Stimulated activated memory B cell treated with anti-CD40 and anti-IgM and Interleukin-4, amounts not matched to agents 10 μg/mL and 1 μg/mL and 100 μg/mL, for 72 hours (primary cell): ENCODE measurements around the gene KCNK6.
"Not testable (repeated sequence)": the region's sequence is repeated elsewhere in the genome, so short reads cannot be mapped to it uniquely, and the experiment has no call there.

Source experiments
- ATAC-seq: fragments of 150-1000 bp; cut with Tn5 transposase; 2 replicates; pipeline ENCODE4 v1.10.0; 2021
- H3K27ac Mint-ChIP-seq: one replicate; pipeline ENCODE4 v1.8.0; 2022; ENCODE audit warnings: mild to moderate bottlenecking, mixed read lengths
- H3K27me3 Mint-ChIP-seq: one replicate; pipeline ENCODE4 v1.8.0; 2022; ENCODE audit warnings: mixed read lengths
- H3K36me3 Mint-ChIP-seq: one replicate; pipeline ENCODE4 v1.8.0; 2022; ENCODE audit warnings: mixed read lengths
- H3K4me1 Mint-ChIP-seq: one replicate; pipeline ENCODE4 v1.8.0; 2022; ENCODE audit warnings: mixed read lengths
- H3K4me3 Mint-ChIP-seq: one replicate; pipeline ENCODE4 v1.8.0; 2022; ENCODE audit warnings: mild to moderate bottlenecking, moderate library complexity, mixed read lengths
- H3K9me3 Mint-ChIP-seq: one replicate; pipeline ENCODE4 v1.8.0; 2022; ENCODE audit warnings: mixed read lengths

The KCNK6 gene

DNA sequence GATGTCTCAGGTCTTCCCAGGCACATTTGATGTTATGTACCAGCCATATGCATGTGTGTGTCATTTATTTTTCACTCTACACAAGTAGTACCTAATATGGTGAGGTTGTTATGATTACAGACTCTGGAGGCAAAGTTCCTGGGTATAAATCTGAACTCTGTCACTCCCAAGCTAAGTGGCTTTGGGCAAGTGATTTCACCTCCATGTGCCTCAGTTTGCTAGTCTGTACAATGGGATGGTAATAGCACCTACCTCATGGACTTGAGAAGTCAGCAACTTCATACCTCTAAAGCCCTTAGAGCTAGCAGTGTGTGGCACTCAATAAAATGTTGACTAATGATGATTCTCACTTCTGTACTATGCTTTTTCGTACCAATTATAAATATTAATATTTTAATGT lies 12.1 kb downstream of the KCNK6 start:
- no peaks in the 10 kb centered on the region for H3K9me3 Mint-ChIP-seq
- H3K27me3 Mint-ChIP-seq = no peaks in the 10 kb centered on the region
- peaks cover 30% of the 10 kb centered on the region for H3K36me3 Mint-ChIP-seq
- peaks cover 3% of the 10 kb centered on the region for H3K4me1 Mint-ChIP-seq
- H3K4me3 Mint-ChIP-seq = no peak overlapping the region
- H3K27ac Mint-ChIP-seq = no peak overlapping the region
- no peak for ATAC-seq

- peaks cover 9% of the 10 kb centered on the region for H3K4me1 Mint-ChIP-seq
- no peaks in the 10 kb centered on the region for H3K9me3 Mint-ChIP-seq
- H3K27me3 Mint-ChIP-seq = no peaks in the 10 kb centered on the region
- ATAC-seq = no peak
- H3K27ac Mint-ChIP-seq = no peak overlapping the region
- no peak overlapping the region for H3K4me3 Mint-ChIP-seq
- H3K36me3 Mint-ChIP-seq = peaks cover 16% of the 10 kb centered on the region
Measured at GRCh38 chr19:38333245-38333644, 13.6 kb downstream of the KCNK6 start.

DNA sequence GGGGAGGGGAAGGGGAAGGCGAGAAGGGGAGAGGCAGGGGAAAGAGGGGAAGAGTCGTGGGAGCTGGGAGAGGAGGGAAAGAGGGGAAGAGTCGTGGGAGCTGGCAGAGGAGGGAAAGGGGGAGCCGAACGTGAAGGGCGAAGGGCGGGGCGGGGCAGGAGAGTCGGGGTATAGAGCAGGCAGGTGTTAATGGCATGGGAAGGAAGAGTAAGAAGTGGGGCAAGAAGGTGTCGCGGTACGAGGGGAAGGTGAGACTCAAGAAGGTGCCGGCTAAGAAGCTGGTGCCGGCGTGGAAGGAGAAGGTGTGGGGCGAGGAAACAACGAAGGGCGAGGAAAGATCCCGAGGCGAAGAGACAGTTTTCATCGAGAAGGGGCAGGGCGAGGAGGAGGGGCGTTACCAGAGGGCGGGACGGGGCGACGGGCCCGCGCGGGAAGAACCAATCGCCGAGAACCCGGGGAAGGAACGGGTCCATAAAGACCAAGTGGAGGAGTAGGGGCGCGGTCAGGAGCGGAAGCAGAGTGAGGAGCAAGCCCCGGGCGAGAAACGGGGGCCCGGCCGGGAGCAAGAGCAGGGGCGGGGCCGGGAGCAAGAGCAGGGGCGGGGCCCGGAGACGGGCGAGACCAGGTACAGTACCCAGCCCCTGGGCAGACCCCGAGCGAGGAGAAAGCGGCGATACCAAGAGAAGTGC lies 16.4 kb downstream of the KCNK6 start:
- ATAC-seq = peak; percentile 89
- peaks cover 14% of the 10 kb centered on the region for H3K4me1 Mint-ChIP-seq
- H3K27me3 Mint-ChIP-seq = no peaks in the 10 kb centered on the region
- H3K36me3 Mint-ChIP-seq = peaks cover 6% of the 10 kb centered on the region
- H3K27ac Mint-ChIP-seq = peak overlapping the region; percentile 86
- peak overlapping the region; percentile 94 for H3K4me3 Mint-ChIP-seq
- H3K9me3 Mint-ChIP-seq = no peaks in the 10 kb centered on the region

DNA sequence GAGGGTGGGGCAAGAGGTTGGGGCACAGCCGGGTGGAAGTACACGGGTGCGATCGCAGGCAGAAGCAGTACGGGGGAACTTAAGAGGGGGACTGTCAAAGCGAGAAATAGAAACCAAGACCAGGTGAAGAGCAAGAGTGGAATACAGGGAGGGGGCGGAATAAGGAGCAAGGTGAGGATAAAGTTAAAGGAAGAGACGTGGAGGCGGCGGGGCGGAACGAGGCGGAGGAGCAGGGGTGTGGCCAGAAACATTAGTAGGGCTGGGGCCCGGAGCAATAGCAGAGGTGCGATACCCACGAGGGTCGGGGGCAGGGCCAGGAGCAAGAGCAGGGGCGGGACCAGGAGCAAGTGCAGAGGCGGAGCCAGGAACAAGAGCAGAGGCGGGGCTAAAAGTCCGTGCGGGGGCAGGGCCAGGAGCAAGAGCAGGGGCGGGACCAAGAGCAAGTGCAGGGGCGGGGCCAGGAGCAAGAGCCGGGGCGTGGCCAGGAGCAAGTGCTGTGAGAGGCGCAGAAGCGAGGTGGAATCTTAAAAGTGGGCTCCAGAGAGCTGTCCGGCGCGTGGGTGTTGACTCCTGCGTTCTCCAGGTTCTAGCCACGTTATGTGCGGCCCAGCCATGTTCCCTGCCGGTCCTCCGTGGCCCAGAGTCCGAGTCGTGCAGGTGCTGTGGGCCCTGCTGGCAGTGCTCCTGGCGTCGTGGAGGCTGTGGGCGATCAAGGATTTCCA lies 17.2 kb downstream of the KCNK6 start:
- Mint-ChIP-seq H3K4me1 (peaks cover 14% of the 10 kb centered on the region), H3K9me3 (no peaks in the 10 kb centered on the region), H3K4me3 (peak overlapping the region; percentile 94), H3K27me3 (no peaks in the 10 kb centered on the region), H3K27ac (peak overlapping the region; percentile 86), H3K36me3 (peaks cover 7% of the 10 kb centered on the region)
- peak; percentile 85 for ATAC-seq

GRCh38 chr19:38337360-38337653 lies 17.7 kb downstream of the KCNK6 start:
- peak overlapping the region; percentile 86 for H3K27ac Mint-ChIP-seq
- H3K36me3 Mint-ChIP-seq = peaks cover 7% of the 10 kb centered on the region
- no peak for ATAC-seq
- no peaks in the 10 kb centered on the region for H3K9me3 Mint-ChIP-seq
- peaks cover 14% of the 10 kb centered on the region for H3K4me1 Mint-ChIP-seq
- H3K4me3 Mint-ChIP-seq = peak overlapping the region; percentile 94
- no peaks in the 10 kb centered on the region for H3K27me3 Mint-ChIP-seq

GRCh38 chr19:38339011-38339410 lies 19.4 kb downstream of the KCNK6 start:
- Mint-ChIP-seq H3K4me1 (peaks cover 14% of the 10 kb centered on the region), H3K36me3 (peaks cover 18% of the 10 kb centered on the region)
- H3K9me3 Mint-ChIP-seq, H3K27me3 Mint-ChIP-seq, ATAC-seq, H3K27ac Mint-ChIP-seq, H3K4me3 Mint-ChIP-seq: not testable (repeated sequence)

DNA sequence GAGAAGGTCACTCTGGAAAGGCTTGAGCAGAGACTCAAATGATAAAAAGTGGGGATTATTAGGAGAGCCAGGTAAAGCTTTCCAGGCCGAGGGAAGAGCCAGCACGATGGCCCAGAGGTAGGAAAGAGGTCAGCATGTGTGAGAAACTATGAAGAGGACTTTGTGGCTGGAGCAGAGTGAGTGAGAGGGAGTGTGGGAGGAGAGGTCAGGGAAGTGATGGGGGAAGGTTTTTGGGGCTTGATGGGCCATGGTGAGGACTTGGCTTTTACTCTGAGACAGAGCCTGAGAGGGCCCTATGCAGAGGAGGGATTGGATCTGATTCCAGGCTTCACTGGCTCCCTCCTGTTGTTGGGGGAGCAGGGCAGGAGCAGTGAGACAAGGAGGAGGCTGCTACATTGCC lies 21.3 kb downstream of the KCNK6 start:
- Mint-ChIP-seq H3K4me3 (no peak overlapping the region), H3K9me3 (no peaks in the 10 kb centered on the region), H3K36me3 (peaks cover 18% of the 10 kb centered on the region), H3K27me3 (no peaks in the 10 kb centered on the region), H3K27ac (no peak overlapping the region), H3K4me1 (peaks cover 14% of the 10 kb centered on the region)
- ATAC-seq = no peak

GRCh38 chr19:38346837-38347236 lies 27.2 kb downstream of the KCNK6 start:
- Mint-ChIP-seq H3K27me3 (peaks cover 1% of the 10 kb centered on the region), H3K9me3 (no peaks in the 10 kb centered on the region), H3K27ac (no peak overlapping the region), H3K4me3 (no peak overlapping the region), H3K4me1 (no peaks in the 10 kb centered on the region), H3K36me3 (peaks cover 11% of the 10 kb centered on the region)
- ATAC-seq = no peak

- H3K36me3 Mint-ChIP-seq = no peaks in the 10 kb centered on the region
- H3K9me3 Mint-ChIP-seq = no peaks in the 10 kb centered on the region
- no peak overlapping the region for H3K27ac Mint-ChIP-seq
- H3K4me1 Mint-ChIP-seq = no peaks in the 10 kb centered on the region
- H3K4me3 Mint-ChIP-seq = no peak overlapping the region
- H3K27me3 Mint-ChIP-seq = peaks cover 20% of the 10 kb centered on the region
- ATAC-seq = no peak
Measured at GRCh38 chr19:38350883-38351282, 31.2 kb downstream of the KCNK6 start.

DNA sequence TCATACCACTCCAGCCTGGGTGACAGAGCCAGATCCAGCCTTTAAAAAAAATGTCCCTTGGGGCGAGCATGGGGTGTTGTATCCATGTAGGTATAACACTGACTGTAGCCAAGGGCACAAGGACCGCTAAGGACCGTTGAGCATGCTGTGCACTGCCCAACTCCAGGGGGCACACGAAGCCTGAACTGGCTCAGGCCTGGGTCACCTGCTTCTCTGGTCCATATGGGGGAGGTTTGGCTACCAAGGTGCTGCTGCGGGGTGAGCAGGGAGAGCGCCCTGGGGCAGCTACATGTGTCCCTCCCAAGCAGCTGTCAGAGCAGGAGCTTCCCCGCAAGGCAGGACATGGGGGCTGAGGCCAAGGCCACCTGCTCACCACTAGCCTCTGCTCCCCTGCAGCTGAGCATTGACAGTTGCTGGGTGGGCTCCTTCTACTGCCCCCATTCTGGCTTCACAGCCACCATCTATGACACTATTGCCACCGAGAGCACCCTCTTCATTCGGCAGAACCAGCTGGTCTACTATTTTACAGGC lies 32.3 kb downstream of the KCNK6 start:
- Mint-ChIP-seq H3K9me3 (no peaks in the 10 kb centered on the region), H3K27me3 (peaks cover 29% of the 10 kb centered on the region), H3K4me1 (no peaks in the 10 kb centered on the region), H3K4me3 (no peak overlapping the region), H3K36me3 (no peaks in the 10 kb centered on the region), H3K27ac (no peak overlapping the region)
- ATAC-seq = no peak

DNA sequence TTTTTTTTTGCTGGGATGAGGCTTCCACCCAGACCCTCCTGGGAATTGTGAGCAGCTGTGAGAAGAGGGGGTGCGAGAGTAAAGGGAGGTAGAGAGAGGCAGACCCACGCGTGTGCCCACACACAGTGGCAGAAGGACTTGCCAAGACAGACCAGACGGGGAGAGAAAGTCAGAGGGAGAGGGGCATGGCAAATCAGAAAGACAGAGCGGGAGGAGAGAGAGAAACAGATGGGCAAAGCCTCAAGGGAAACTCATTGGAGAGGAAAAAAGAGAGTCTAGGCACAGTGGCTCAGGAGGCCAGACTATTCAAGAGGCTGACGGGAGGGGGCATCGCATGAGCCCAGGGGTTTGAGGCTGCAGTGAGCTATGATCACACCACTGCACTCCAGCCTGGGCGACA lies 33.0 kb downstream of the KCNK6 start:
- Mint-ChIP-seq H3K36me3 (no peaks in the 10 kb centered on the region), H3K4me3 (no peak overlapping the region), H3K4me1 (no peaks in the 10 kb centered on the region), H3K9me3 (no peaks in the 10 kb centered on the region), H3K27ac (no peak overlapping the region), H3K27me3 (peaks cover 29% of the 10 kb centered on the region)
- ATAC-seq = no peak

- Mint-ChIP-seq H3K27ac (no peak overlapping the region), H3K36me3 (no peaks in the 10 kb centered on the region), H3K4me3 (no peak overlapping the region), H3K9me3 (no peaks in the 10 kb centered on the region), H3K4me1 (peaks cover 5% of the 10 kb centered on the region), H3K27me3 (peaks cover 46% of the 10 kb centered on the region)
- ATAC-seq = no peak
Measured at GRCh38 chr19:38355728-38356725, 36.4 kb downstream of the KCNK6 start.

- H3K4me3 Mint-ChIP-seq = no peak overlapping the region
- peaks cover 40% of the 10 kb centered on the region for H3K27me3 Mint-ChIP-seq
- no peak for ATAC-seq
- peaks cover 24% of the 10 kb centered on the region for H3K4me1 Mint-ChIP-seq
- no peak overlapping the region for H3K27ac Mint-ChIP-seq
- H3K36me3 Mint-ChIP-seq = no peaks in the 10 kb centered on the region
- no peaks in the 10 kb centered on the region for H3K9me3 Mint-ChIP-seq
Measured at GRCh38 chr19:38358071-38358470, 38.4 kb downstream of the KCNK6 start.

DNA sequence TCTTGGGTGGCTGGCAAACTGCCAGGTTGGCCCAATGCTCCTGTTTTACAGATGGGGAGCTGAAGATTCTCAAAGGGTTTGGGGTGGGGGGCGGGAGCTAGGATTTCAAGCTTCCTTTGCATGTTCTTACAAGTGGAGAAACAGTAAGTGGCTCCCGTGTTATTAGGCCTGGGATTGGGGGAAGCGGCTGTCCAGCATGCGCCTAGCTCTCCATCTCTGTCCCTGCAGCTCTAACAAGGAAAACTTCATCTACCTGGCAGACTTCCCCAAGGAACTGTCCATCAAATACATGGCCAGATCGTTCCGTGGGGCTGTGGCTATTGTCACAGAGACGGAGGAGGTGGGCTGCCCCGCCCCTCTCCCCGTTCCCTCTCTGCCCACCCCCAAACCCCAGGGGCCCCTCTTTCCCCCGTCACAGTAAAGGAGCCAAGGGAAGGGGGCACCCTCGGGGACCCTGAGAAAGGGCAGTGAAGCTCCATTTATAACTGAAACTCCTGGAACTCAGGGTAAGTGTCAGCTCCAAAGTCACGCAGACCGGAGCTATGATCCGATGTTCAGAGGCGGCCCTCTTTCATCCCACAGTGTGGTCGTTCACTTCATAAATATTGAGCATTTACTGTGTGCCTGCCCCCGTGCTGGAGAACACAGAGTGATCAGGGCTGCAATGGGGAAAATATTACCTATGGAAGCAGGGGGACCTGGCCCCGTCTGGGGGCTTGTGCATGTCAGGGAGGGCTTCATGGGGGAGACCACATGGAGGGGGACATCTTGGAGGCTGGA lies 39.8 kb downstream of the KCNK6 start:
- Mint-ChIP-seq H3K9me3 (no peaks in the 10 kb centered on the region), H3K27ac (no peak overlapping the region), H3K4me3 (no peak overlapping the region), H3K36me3 (no peaks in the 10 kb centered on the region), H3K4me1 (peaks cover 24% of the 10 kb centered on the region), H3K27me3 (peaks cover 38% of the 10 kb centered on the region)
- no peak for ATAC-seq
